Keratinocyte (primary cell): ENCODE data around the gene CRLF1. TPM values are rescaled to one million over a fixed set of nuclear protein-coding genes. Genes with fewer than 3 reads are reported as not detected.

Experiments
- DNase-seq: peaks from one replicate; pipeline ENCODE4 v3.0.0-alpha.2; 2011; ENCODE audit warnings: low read depth, missing footprints, low spot score
- FAIRE-seq: peaks from 2 replicates; lab custom pipeline; 2011; peaks lifted over from hg19 to GRCh38; lab: Jason Lieb, UNC
- H2AFZ ChIP-seq: 2 replicates; pipeline ENCODE4 v1.6.0; 2012; ENCODE audit warnings: low read length, control low read depth, inconsistent platforms; ENCODE audit not compliant: control insufficient read depth
- H3K27ac ChIP-seq: 2 replicates; pipeline ENCODE4 v1.5.1; 2011; ENCODE audit warnings: low read length; ENCODE audit not compliant: control insufficient read depth, insufficient read depth
- H3K27me3 ChIP-seq: 3 replicates; pipeline ENCODE4 v1.6.0; 2011; ENCODE audit warnings: low read length; ENCODE audit not compliant: control insufficient read depth, insufficient read depth; ENCODE audit errors: extremely low read depth
- H3K36me3 ChIP-seq, 2 experiments: 2 replicates in 1 of 2; 3 replicates in 1 of 2; pipeline ENCODE4 v1.5.1; 2011; ENCODE audit warnings: low read length in 2 of 2, mild to moderate bottlenecking in 1 of 2; ENCODE audit not compliant: control insufficient read depth in 2 of 2, insufficient read depth in 2 of 2; ENCODE audit errors: extremely low read depth in 1 of 2
- H3K4me1 ChIP-seq: 3 replicates; pipeline ENCODE4 v1.5.1; 2011; ENCODE audit warnings: low read length; ENCODE audit not compliant: control insufficient read depth, insufficient read depth; ENCODE audit errors: extremely low read depth
- H3K4me2 ChIP-seq: 3 replicates; pipeline ENCODE4 v1.6.0; 2011; ENCODE audit warnings: low read depth, low read length; ENCODE audit not compliant: control insufficient read depth, insufficient read depth; ENCODE audit errors: extremely low read depth
- H3K4me3 ChIP-seq, 3 experiments: fragments of 200-600 bp in 1 of 3; sonication (generic) in 1 of 3; 2 replicates in 2 of 3; 3 replicates in 1 of 3; pipeline ENCODE4 v1.5.1; 2011 to 2016; ENCODE audit warnings: low read length in 3 of 3, mild to moderate bottlenecking in 3 of 3, control low read depth in 2 of 3, inconsistent platforms in 1 of 3, low read depth in 1 of 3, mixed read lengths in 1 of 3, mixed run types in 1 of 3, moderate library complexity in 1 of 3; ENCODE audit not compliant: control insufficient read depth in 2 of 3, insufficient read depth in 2 of 3; ENCODE audit errors: extremely low read depth in 1 of 3
- H3K79me2 ChIP-seq: 2 replicates; pipeline ENCODE4 v1.6.0; 2012; ENCODE audit warnings: low read length; ENCODE audit not compliant: control insufficient read depth, insufficient read depth
- H3K9ac ChIP-seq: 3 replicates; pipeline ENCODE4 v1.6.0; 2011; ENCODE audit warnings: low read length; ENCODE audit not compliant: control insufficient read depth, insufficient read depth; ENCODE audit errors: extremely low read depth
- H3K9me1 ChIP-seq: 3 replicates; pipeline ENCODE4 v1.6.0; 2011; ENCODE audit warnings: low read length; ENCODE audit not compliant: control insufficient read depth, insufficient read depth; ENCODE audit errors: extremely low read depth
- H3K9me3 ChIP-seq: 2 replicates; pipeline ENCODE4 v1.5.1; 2012; ENCODE audit warnings: low read depth, low read length; ENCODE audit not compliant: control insufficient read depth
- H4K20me1 ChIP-seq: 3 replicates; pipeline ENCODE4 v1.6.0; 2011; ENCODE audit warnings: low read length; ENCODE audit not compliant: control insufficient read depth, insufficient read depth; ENCODE audit errors: extremely low read depth
- CTCF ChIP-seq, 3 experiments: IDR thresholded peaks in 1 of 3; conservative IDR thresholded peaks in 1 of 3; optimal IDR thresholded peaks in 1 of 3; 2 replicates in 2 of 3; 3 replicates in 1 of 3; pipeline versions ENCODE3 to v1.5.1; 2011; ENCODE audit warnings: low read length in 3 of 3, mild to moderate bottlenecking in 3 of 3, moderate library complexity in 2 of 3, control low read depth in 1 of 3, inconsistent platforms in 1 of 3; ENCODE audit not compliant: insufficient read depth in 2 of 3; ENCODE audit errors: extremely low read depth in 1 of 3
- EZH2 ChIP-seq: IDR thresholded peaks from one replicate; pipeline ENCODE4 v1.6.1; 2012; ENCODE audit warnings: inconsistent platforms, mild to moderate bottlenecking, low read length, moderate library complexity
- dilution Hi-C: fragments of 300-500 bp; cut with MboI; formaldehyde crosslinking; loops from one replicate; pipeline ENCODE4 v1.7.0; 2020; ENCODE audit warnings: low sequenced_read_pairs; ENCODE audit not compliant: extremely low pct_ligation_motif_present
- polyA plus RNA-seq, 5 experiments: library from polyadenylated mRNA; depleted of rRNA in 3 of 5; stranded (reverse) in 3 of 5; stranded (forward) in 1 of 5; unstranded in 1 of 5; fragments of >200 nt; gene quantifications; 1 replicate in 1 of 5; 2 replicates in 3 of 5; 3 replicates in 1 of 5; pipeline versions ENCODE4 v1.2.1 to v1.2.3, GENCODE V29; 2011 to 2012; ENCODE audit warnings: missing spikeins in 2 of 5, low read depth in 1 of 5, low replicate concordance in 1 of 5

The CRLF1 gene
- polyA plus RNA-seq, 1 donor (not counting 4 experiments of a cell fraction or from before 2014, with no cell fraction given) = 0.20 TPM

DNA sequence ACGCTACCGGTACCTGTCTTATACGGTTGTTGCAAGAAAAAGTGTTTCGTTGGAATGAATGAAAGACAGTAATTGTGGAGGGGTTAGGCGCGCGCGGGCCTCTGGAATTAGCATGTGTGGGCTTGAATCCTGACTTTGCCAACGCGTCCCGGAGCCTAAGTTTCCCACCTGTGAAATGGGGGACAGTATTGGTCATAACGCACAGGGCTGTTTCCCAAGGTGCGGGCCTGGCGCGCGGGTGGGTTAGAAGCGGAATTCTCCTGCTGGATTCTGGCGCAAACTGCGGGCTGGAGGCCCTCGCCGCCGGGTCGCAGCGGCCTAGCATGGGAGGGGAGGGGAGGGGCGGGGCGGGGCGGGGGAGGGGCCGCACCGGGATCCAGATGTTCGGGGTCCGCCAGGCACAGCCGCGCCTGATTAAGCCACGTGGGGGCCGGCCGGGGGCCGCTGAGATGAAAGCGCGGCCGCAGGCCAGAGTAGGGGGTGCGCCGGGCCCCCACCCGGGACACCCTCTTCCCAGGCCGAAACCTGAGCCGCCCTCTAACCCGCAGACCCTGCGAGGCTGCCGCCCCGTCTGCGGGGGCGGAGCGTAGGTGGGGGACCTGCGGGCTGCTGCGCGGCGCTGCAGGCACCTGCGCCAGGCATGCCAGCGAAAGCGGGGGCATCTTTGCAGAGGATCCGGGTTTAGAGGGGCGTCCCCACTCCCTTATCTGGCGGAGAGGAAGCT, 4.9 kb upstream of the CRLF1 start:
- DNase-seq (no peak), FAIRE-seq (no peak)
- H3K9ac ChIP-seq = no peak overlapping the region
- H3K4me1 ChIP-seq = peaks cover 8% of the 10 kb centered on the region
- no peak overlapping the region for H3K27ac ChIP-seq
- no peaks in the 10 kb centered on the region for H3K36me3 ChIP-seq
- H3K9me1 ChIP-seq = no peaks in the 10 kb centered on the region
- no peaks in the 10 kb centered on the region for H3K9me3 ChIP-seq
- H3K79me2 ChIP-seq = no peaks in the 10 kb centered on the region
- peaks cover 79% of the 10 kb centered on the region for H3K27me3 ChIP-seq
- no peak overlapping the region for H3K4me2 ChIP-seq
- H2AFZ ChIP-seq = no peak overlapping the region
- TF ChIP-seq EZH2 (peak; percentile 97), CTCF (optimal IDR thresholded peaks at IDR 0.05 in 1 of 3, IDR thresholded peaks at IDR 0.05 in 1 of 3, conservative IDR thresholded peaks at IDR 0.05 in 1 of 3; ENCODE audit: extremely low read depth in 1 of 3, insufficient read depth in 2 of 3, low read length in 3 of 3) (no peak)
- H4K20me1 ChIP-seq = no peaks in the 10 kb centered on the region
- H3K4me3 ChIP-seq = no peak overlapping the region
- dilution Hi-C loops = no loop called here

DNA sequence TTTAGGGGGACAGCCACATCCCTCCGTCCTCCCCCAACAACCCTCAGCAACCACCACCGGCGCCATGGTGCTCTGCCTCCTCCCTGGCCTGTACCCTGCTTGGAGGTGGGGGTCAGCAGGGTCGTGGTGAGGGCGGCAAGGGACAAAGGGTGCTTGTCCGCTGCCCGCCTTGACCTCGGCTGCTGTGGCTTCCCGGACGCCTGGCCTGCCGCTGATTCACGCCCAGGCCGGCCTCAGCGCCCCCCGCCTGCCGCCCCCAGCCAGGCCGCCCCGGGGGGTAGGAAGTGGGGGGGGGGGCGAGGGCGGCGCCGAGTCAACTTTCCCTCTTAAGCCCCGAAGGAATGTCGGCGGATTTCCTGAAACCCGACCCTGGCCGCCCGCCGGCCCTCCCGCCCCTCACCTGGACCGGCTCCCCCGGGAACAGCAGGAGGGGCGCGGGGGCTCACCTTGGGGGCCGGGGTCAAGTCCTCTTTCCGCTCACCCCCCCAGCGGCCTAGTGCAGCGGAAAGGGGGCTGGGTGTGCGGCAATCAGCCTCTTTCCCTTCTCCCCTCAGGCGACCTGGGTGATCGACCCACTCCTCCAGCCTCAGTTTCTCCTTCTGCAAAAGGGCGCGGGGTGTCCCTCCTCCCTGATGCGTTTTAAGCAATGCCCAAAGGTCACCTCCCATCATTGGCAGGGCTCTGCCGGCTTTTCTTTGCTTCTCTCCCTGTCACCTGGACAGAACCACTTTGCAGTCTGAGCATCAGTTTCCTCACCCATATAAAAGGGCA, 4.1 kb upstream of the CRLF1 start:
- H3K9me1 ChIP-seq = no peaks in the 10 kb centered on the region
- H3K36me3 ChIP-seq = no peaks in the 10 kb centered on the region
- no peak overlapping the region for H3K9ac ChIP-seq
- no peaks in the 10 kb centered on the region for H3K79me2 ChIP-seq
- dilution Hi-C loops = no loop called here
- no peaks in the 10 kb centered on the region for H3K9me3 ChIP-seq
- TF ChIP-seq CTCF (optimal IDR thresholded peaks at IDR 0.05 in 1 of 3, IDR thresholded peaks at IDR 0.05 in 1 of 3, conservative IDR thresholded peaks at IDR 0.05 in 1 of 3; ENCODE audit: extremely low read depth in 1 of 3, insufficient read depth in 2 of 3, low read length in 3 of 3) (no peak), EZH2 (no peak)
- DNase-seq (no peak), FAIRE-seq (no peak)
- H3K4me2 ChIP-seq = no peak overlapping the region
- no peak overlapping the region for H3K4me3 ChIP-seq
- H4K20me1 ChIP-seq = no peaks in the 10 kb centered on the region
- no peak overlapping the region for H3K27ac ChIP-seq
- peaks cover 85% of the 10 kb centered on the region for H3K27me3 ChIP-seq
- H2AFZ ChIP-seq = no peak overlapping the region
- H3K4me1 ChIP-seq = peaks cover 8% of the 10 kb centered on the region
